ENCODE measurements around the gene RASSF1.

DNA sequence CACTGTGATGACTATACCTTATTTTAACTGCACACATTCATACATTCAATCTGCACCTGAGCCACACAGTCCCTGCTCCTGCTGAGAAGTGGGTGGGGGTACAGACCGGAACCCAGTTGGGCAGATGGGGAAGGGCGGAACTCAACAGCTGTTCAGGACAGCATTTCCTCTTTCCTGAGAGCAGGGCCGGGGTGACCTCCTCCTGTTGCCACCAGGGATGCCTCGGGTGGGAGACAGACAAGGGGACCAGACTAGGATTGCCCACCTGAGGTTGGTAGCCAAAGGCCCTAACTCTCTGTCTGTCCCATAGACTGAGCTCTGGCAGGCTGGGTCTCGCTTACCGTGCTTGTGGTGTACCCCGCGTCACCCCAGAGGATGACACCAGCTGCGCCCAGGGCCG, 22.0 kb downstream of the RASSF1 start:
- TF ChIP-seq, protein P1, sequence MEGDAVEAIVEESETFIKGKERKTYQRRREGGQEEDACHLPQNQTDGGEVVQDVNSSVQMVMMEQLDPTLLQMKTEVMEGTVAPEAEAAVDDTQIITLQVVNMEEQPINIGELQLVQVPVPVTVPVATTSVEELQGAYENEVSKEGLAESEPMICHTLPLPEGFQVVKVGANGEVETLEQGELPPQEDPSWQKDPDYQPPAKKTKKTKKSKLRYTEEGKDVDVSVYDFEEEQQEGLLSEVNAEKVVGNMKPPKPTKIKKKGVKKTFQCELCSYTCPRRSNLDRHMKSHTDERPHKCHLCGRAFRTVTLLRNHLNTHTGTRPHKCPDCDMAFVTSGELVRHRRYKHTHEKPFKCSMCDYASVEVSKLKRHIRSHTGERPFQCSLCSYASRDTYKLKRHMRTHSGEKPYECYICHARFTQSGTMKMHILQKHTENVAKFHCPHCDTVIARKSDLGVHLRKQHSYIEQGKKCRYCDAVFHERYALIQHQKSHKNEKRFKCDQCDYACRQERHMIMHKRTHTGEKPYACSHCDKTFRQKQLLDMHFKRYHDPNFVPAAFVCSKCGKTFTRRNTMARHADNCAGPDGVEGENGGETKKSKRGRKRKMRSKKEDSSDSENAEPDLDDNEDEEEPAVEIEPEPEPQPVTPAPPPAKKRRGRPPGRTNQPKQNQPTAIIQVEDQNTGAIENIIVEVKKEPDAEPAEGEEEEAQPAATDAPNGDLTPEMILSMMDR (conservative IDR thresholded peaks at IDR 0.05; ENCODE audit: low read depth, low read length): no peak
- TF ChIP-seq EZH2 (IDR thresholded peaks at IDR 0.05; ENCODE audit: low read length, unreplicated experiment): no peak
- no peak for TF ChIP-seq EZH2phosphoT487 (IDR thresholded peaks at IDR 0.05; ENCODE audit: borderline replicate concordance, low read length)

All from PC-3 (cell line).